ENCODE results near the gene CCDC28B.

DNA sequence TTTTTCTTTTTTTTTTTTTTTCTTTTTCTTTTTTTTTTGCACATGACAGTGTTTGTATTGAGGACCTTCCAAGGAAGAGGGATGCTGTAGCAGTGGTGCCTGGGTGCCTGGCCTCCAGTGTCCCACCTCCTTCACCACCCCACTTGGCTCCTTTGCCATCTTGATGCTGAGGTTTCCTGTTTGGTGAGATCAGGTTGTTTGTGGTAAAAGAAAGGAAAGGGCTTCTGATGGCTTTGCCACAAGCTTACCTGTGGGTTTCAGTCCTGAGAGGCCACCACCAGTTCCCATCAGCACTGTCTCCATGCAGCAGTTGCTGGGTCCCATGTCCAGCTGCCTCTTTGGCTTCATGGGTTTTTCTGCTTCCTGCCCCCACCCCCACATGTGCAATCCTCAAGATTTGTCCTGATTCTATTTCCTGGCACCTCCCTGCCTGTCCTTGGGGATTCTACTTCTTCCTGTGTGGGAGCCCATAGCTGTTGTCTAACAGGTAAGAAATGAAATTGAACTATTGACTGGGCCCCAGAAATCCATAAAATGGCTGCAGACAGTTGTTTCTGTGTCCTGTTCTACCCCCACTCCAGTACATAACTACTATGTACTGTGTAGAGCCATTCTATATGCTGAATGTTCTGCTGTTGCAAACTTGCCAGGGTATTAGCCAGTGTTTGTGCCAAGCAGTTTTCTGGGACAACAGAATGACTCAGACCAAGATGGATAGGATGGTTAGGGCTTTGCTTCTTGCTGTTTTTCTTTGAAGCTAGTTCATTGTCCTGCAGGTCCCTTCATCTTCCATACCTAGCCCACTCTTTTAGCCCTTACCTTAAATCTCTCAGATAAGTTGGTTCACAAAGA lies 4.2 kb upstream of the CCDC28B start:
- TF ChIP-seq POLR2A (IDR thresholded peaks at IDR 0.05; ENCODE audit: low read depth, low read length): no peak; the same call in 1 of the 2 replicates
- TF ChIP-seq SPI1 (IDR thresholded peaks at IDR 0.05; ENCODE audit: low read depth, low read length): no peak
- no peak for TF ChIP-seq POLR2AphosphoS5 (IDR thresholded peaks at IDR 0.05; ENCODE audit: low read depth, low read length)
- no peak for TF ChIP-seq TAF1 (IDR thresholded peaks at IDR 0.05; ENCODE audit: low read depth, low read length)
- TF ChIP-seq POU2F2 (IDR thresholded peaks at IDR 0.05; ENCODE audit: low read depth, low read length): no peak
